Esophagus muscularis mucosa (tissue), 4 donors: ENCODE data around the gene DKC1. TPM values are rescaled to one million over a fixed set of nuclear protein-coding genes. Genes with fewer than 3 reads are reported as not detected.
A peak's percentile ranks its signal among the peaks of the same experiment; 100 is the strongest.

Experiments used
- DNase-seq: peaks from one replicate; pipeline ENCODE4 v3.0.0-alpha.2; 2017; ENCODE audit errors: extremely low spot score
- H3K27ac ChIP-seq, 4 donors: fragments of 200-600 bp; sonication (generic); replicated peaks in 1 of 4; 1 replicate in 3 of 4; 2 replicates in 1 of 4; pipeline ENCODE4 v1.5.1; 2016 to 2019; ENCODE audit warnings: mild to moderate bottlenecking in 1 of 4
- H3K27me3 ChIP-seq, 4 donors: fragments of 200-600 bp; sonication (generic); one replicate each; pipeline versions ENCODE4 v1.5.1 to v1.6.0; 2016 to 2019
- H3K36me3 ChIP-seq, 4 donors: fragments of 200-600 bp; sonication (generic); one replicate each; pipeline ENCODE4 v1.5.1; 2016 to 2019
- H3K4me1 ChIP-seq, 4 donors: fragments of 200-600 bp; sonication (generic); one replicate each; pipeline ENCODE4 v1.5.1; 2016 to 2019
- H3K4me3 ChIP-seq, 4 donors: fragments of 200-600 bp; sonication (generic); 1 replicate in 2 of 4; 2 replicates in 2 of 4; pipeline ENCODE4 v1.5.1; 2016 to 2019; ENCODE audit warnings: mild to moderate bottlenecking in 4 of 4, moderate library complexity in 1 of 4
- H3K9me3 ChIP-seq, 4 donors: fragments of 200-600 bp; sonication (generic); 1 replicate in 3 of 4; 2 replicates in 1 of 4; pipeline ENCODE4 v1.5.1; 2016 to 2019
- CTCF ChIP-seq, 3 experiments: fragments of 200-600 bp in 2 of 3; fragments of 450-650 bp in 1 of 3; sonication (generic) in 2 of 3; IDR thresholded peaks; one replicate each; pipeline ENCODE4 v1.5.1; 2017 to 2019; ENCODE audit warnings: antibody characterized with exemption in 3 of 3, mild to moderate bottlenecking in 2 of 3, moderate library complexity in 1 of 3
- EP300 ChIP-seq: sonication (generic); formaldehyde crosslinking; IDR thresholded peaks from one replicate; pipeline ENCODE4 v1.6.1; 2017; ENCODE audit warnings: antibody characterized with exemption
- POLR2A ChIP-seq: fragments of 450-650 bp; IDR thresholded peaks from one replicate; pipeline ENCODE4 v1.6.1; 2017; ENCODE audit warnings: antibody characterized with exemption, moderate library complexity, mild to moderate bottlenecking, low read depth
- POLR2AphosphoS5 ChIP-seq, 2 donors: sonication (generic); formaldehyde crosslinking; IDR thresholded peaks; one replicate each; pipeline ENCODE4 v1.6.1; 2017; ENCODE audit warnings: antibody characterized with exemption in 2 of 2
- WGBS: methylation state at CpG from one replicate; pipeline ENCODE4 v1.1.5; 2018; 5-methylcytosine and 5-hydroxymethylcytosine counted together
- intact Hi-C: fragments of 100-400 bp; cut with DNase I; formaldehyde crosslinking; loops from one replicate; pipeline ENCODE4 v1.15.1; 2023
- total RNA-seq, 4 donors: library from RNA; depleted of rRNA; stranded (reverse); fragments of >200 nt; gene quantifications; one replicate each; pipeline versions ENCODE4 v1.1.0 to v1.2.1, GENCODE V29; 2016

DKC1 gene
- total RNA-seq, 4 donors from 2014 or later: 18.3 to 29.9 (median 24.9) TPM

GRCh38 chrX:154805696-154806091, 43.0 kb downstream of the DKC1 start:
- peak overlapping the region; percentile 68 to 77 (median 71) for H3K4me3 ChIP-seq
- peaks cover 0 to 8% (median 0%) of the 10 kb centered on the region in 4 donors for H3K9me3 ChIP-seq
- 49% methylated on average over 13 of the region's 13 CpGs for WGBS
- H3K36me3 ChIP-seq: no peaks in the 10 kb centered on the region
- no peaks in the 10 kb centered on the region for H3K27me3 ChIP-seq
- peaks cover 4 to 24% (median 18%) of the 10 kb centered on the region in 4 donors for H3K4me1 ChIP-seq
- intact Hi-C loops: no loop called here
- TF ChIP-seq POLR2A: no peak
- TF ChIP-seq POLR2AphosphoS5 (IDR thresholded peaks at IDR 0.05): no peak
- no peak for DNase-seq
- H3K27ac ChIP-seq: peak overlapping the region; percentile 72 to 85 (median 82)

- TF ChIP-seq CTCF (IDR thresholded peaks at IDR 0.05) (no peak), POLR2A (no peak), EP300 (no peak), POLR2AphosphoS5 (IDR thresholded peaks at IDR 0.05) (no peak)
- Histone ChIP-seq H3K4me1 (peaks cover 4 to 23% (median 17%) of the 10 kb centered on the region in 4 donors), H3K27ac (no peak overlapping the region), H3K36me3 (no peaks in the 10 kb centered on the region), H3K27me3 (no peaks in the 10 kb centered on the region), H3K9me3 (peaks cover 0 to 8% (median 0%) of the 10 kb centered on the region in 4 donors), H3K4me3 (no peak overlapping the region)
- WGBS: 91% methylated on average over 5 of the region's 5 CpGs
- intact Hi-C loops: no loop called here
- no peak for DNase-seq
Measured at GRCh38 chrX:154806837-154807501, 44.3 kb downstream of the DKC1 start.

- TF ChIP-seq POLR2A (no peak), POLR2AphosphoS5 (IDR thresholded peaks at IDR 0.05) (no peak), EP300 (no peak), CTCF (IDR thresholded peaks at IDR 0.05) (no peak)
- no peak overlapping the region for H3K4me3 ChIP-seq
- H3K27me3 ChIP-seq: no peaks in the 10 kb centered on the region
- 64% methylated on average over 1 of the region's 1 CpG for WGBS
- peaks cover 0 to 6% (median 6%) of the 10 kb centered on the region in 4 donors for H3K4me1 ChIP-seq
- H3K9me3 ChIP-seq: peaks cover 0 to 8% (median 0%) of the 10 kb centered on the region in 4 donors
- no peaks in the 10 kb centered on the region for H3K36me3 ChIP-seq
- intact Hi-C loops: no loop called here
- no peak overlapping the region for H3K27ac ChIP-seq
- no peak for DNase-seq
Measured at GRCh38 chrX:154809939-154810665, 47.4 kb downstream of the DKC1 start.

- intact Hi-C loops: no loop called here
- 60% methylated on average over 2 of the region's 2 CpGs for WGBS
- TF ChIP-seq CTCF (IDR thresholded peaks at IDR 0.05) (no peak), POLR2AphosphoS5 (IDR thresholded peaks at IDR 0.05) (no peak), EP300 (no peak), POLR2A (no peak)
- Histone ChIP-seq H3K27me3 (no peaks in the 10 kb centered on the region), H3K27ac (no peak overlapping the region), H3K4me3 (no peak overlapping the region), H3K9me3 (peaks cover 0 to under 1% (median 0%) of the 10 kb centered on the region in 4 donors), H3K4me1 (no peaks in the 10 kb centered on the region), H3K36me3 (no peaks in the 10 kb centered on the region)
- no peak for DNase-seq
Measured at GRCh38 chrX:154812341-154813101, 49.9 kb downstream of the DKC1 start.

- intact Hi-C loops: no loop called here
- no peak for TF ChIP-seq CTCF (IDR thresholded peaks at IDR 0.05)
- no peak for TF ChIP-seq POLR2A
- no peak for TF ChIP-seq EP300
- no peak for TF ChIP-seq POLR2AphosphoS5 (IDR thresholded peaks at IDR 0.05)
- Histone ChIP-seq H3K27ac (no peak overlapping the region), H3K36me3 (no peaks in the 10 kb centered on the region), H3K9me3 (no peaks in the 10 kb centered on the region), H3K27me3 (no peaks in the 10 kb centered on the region), H3K4me3 (no peak overlapping the region), H3K4me1 (no peaks in the 10 kb centered on the region)
- WGBS: 24% methylated on average over 1 of the region's 1 CpG
- no peak for DNase-seq
Measured at GRCh38 chrX:154813801-154814200, 51.1 kb downstream of the DKC1 start.
